ENCODE results near the gene NOX4. TPM values are rescaled to one million over a fixed set of nuclear protein-coding genes. Genes with fewer than 3 reads are reported as not detected.

The NOX4 gene
- total RNA-seq, 1 experiment from 2014 or later = 3.0 TPM

- Histone ChIP-seq H3T11ph (ENCODE audit: low read length) (no peak overlapping the region), H4K20me1 (ENCODE audit: control insufficient read depth, insufficient read depth, insufficient read length) (no peaks in the 10 kb centered on the region), H3K79me2 (ENCODE audit: insufficient read depth, low read length) (no peaks in the 10 kb centered on the region), H3K9ac (ENCODE audit: extremely low read depth, insufficient read length, low read length) (no peak overlapping the region), H3K18ac (ENCODE audit: insufficient read length, low read depth, low read length) (no peak overlapping the region), H2BK120ac (ENCODE audit: low read depth, low read length, poor library complexity, severe bottlenecking) (no peak overlapping the region), H3K79me1 (ENCODE audit: insufficient read depth, low read depth, low read length, poor library complexity, severe bottlenecking) (no peaks in the 10 kb centered on the region), H4K91ac (ENCODE audit: insufficient read length, low read depth, low read length) (no peak overlapping the region), H3K4ac (ENCODE audit: low read depth, low read length) (no peak overlapping the region), H2BK5ac (ENCODE audit: insufficient read length, low read length) (no peak overlapping the region), H3K23ac (ENCODE audit: insufficient read length, low read depth, low read length) (no peak overlapping the region), H2BK12ac (ENCODE audit: insufficient read length, low read depth, low read length) (no peak overlapping the region), H3K4me2 (ENCODE audit: insufficient read depth, insufficient read length, low read length) (no peak overlapping the region), H3K27ac (ENCODE audit: insufficient read length, low read depth, low read length) (no peak overlapping the region), H2BK20ac (ENCODE audit: low read depth, low read length, poor library complexity, severe bottlenecking) (no peak overlapping the region), H3K9me3 (ENCODE audit: control insufficient read depth, low read depth, low read length) (no peaks in the 10 kb centered on the region), H3K4me1 (ENCODE audit: insufficient read depth, low read length) (no peaks in the 10 kb centered on the region; the same call in 1 of the 2 replicates), H3K14ac (ENCODE audit: insufficient read depth, low read length) (no peak overlapping the region), H3K27me3 (ENCODE audit: insufficient read depth, low read length) (no peaks in the 10 kb centered on the region), H2BK15ac (ENCODE audit: low read depth, low read length) (no peak overlapping the region), H3K23me2 (ENCODE audit: insufficient read length, low read depth, low read length, poor library complexity, severe bottlenecking) (no peaks in the 10 kb centered on the region), H4K8ac (replicated peaks; ENCODE audit: insufficient read length, low read depth, low read length) (no peak overlapping the region), H4K5ac (ENCODE audit: insufficient read length, low read depth, low read length) (no peak overlapping the region), H2AFZ (ENCODE audit: low read length) (no peak overlapping the region), H3K56ac (ENCODE audit: insufficient read length, low read depth, low read length) (no peak overlapping the region), H2AK5ac (ENCODE audit: insufficient read length, low read length) (no peak overlapping the region)
- Mint-ChIP-seq H3K4me1 (peaks cover 0 to 9% of the 10 kb centered on the region in 2 experiments; a peak in 2 of 4 replicates), H3K9me3 (no peaks in the 10 kb centered on the region), H3K27me3 (ENCODE audit: low read depth) (no peaks in the 10 kb centered on the region), H3K27ac (no peak overlapping the region), H3K4me3 (no peak overlapping the region), H3K36me3 (ENCODE audit: insufficient read depth in 1 of 3, low read depth in 3 of 3) (no peaks in the 10 kb centered on the region)
- no peak for DNase-seq
- WGBS (ENCODE audit: extremely low coverage, insufficient read length, low lambda C conversion rate) = no CpG with 5 or more reads among the region's 1 CpG
- no peak for TF ChIP-seq CTCF (conservative IDR thresholded peaks at IDR 0.05)
Measured at GRCh38 chr11:89537936-89538335, 46.8 kb upstream of the NOX4 start.
